ENCODE results near the gene RNF32. TPM values are rescaled to one million over a fixed set of nuclear protein-coding genes. Genes with fewer than 3 reads are reported as not detected.

RNF32 gene
- under 1 TPM; 0.20 to 0.83 TPM for total RNA-seq
- polyA plus RNA-seq, result 0.40 TPM

- Histone ChIP-seq H3K4me3 (ENCODE audit: low read length) (peak within 1 kb of the TSS; percentile 74), H3K4me1 (ENCODE audit: insufficient read depth, low read length) (peaks cover 16% of the 10 kb centered on the region), H3K27ac (ENCODE audit: low read depth, low read length) (peak within 1 kb of the TSS; percentile 83), H3K9me3 (ENCODE audit: low read length) (no peaks in the 10 kb centered on the region), H3K27me3 (ENCODE audit: insufficient read depth, low read length, poor library complexity, severe bottlenecking) (no peaks in the 10 kb centered on the region), H3K36me3 (ENCODE audit: insufficient read depth, low read length) (no peaks in the 10 kb centered on the region)
- POLR2A ChIA-PET, result no interaction called here
- peaks cover 11 to 20% (median 20%) of the 10 kb centered on the region in 3 donors for H3K4me1 Mint-ChIP-seq
- H3K4me3 Mint-ChIP-seq, result peak within 1 kb of the TSS; percentile 80 to 91 (median 87)
- peaks cover 6 to 16% (median 6%) of the 10 kb centered on the region in 5 donors for H3K9me3 Mint-ChIP-seq
- peak; percentile 82 to 95 (median 90) for DNase-seq
- peak within 1 kb of the TSS; percentile 68 to 96 (median 94) for H3K27ac Mint-ChIP-seq
- H3K27me3 Mint-ChIP-seq, result peaks cover 22 to 68% of the 10 kb centered on the region in 2 donors
- peaks cover 0 to 4% (median 0%) of the 10 kb centered on the region in 3 donors for H3K36me3 Mint-ChIP-seq
- CTCF ChIA-PET, result no interaction called here
These were observed at the start of gene RNF32 for GRCh38 chr7:156640257-156640948. TSS of gene RNF32 (plus strand) at chr7:156640774. CDS start at chr7:156643878, 3,104 bp downstream.

- Mint-ChIP-seq H3K36me3 (peaks cover 0 to 14% (median 1%) of the 10 kb centered on the region in 3 donors), H3K27ac (no peak overlapping the region), H3K4me3 (no peak overlapping the region), H3K4me1 (no peaks in the 10 kb centered on the region), H3K27me3 (peaks cover 11 to 22% of the 10 kb centered on the region in 2 donors), H3K9me3 (peaks cover 12 to 23% (median 17%) of the 10 kb centered on the region in 5 donors)
- ChIA-PET CTCF (no interaction called here), POLR2A (no interaction called here)
- no peak for DNase-seq
- Histone ChIP-seq H3K4me3 (ENCODE audit: low read length) (no peak overlapping the region), H3K9me3 (ENCODE audit: low read length) (no peaks in the 10 kb centered on the region), H3K4me1 (ENCODE audit: insufficient read depth, low read length) (no peaks in the 10 kb centered on the region), H3K27me3 (ENCODE audit: insufficient read depth, low read length, poor library complexity, severe bottlenecking) (no peaks in the 10 kb centered on the region), H3K36me3 (ENCODE audit: insufficient read depth, low read length) (no peaks in the 10 kb centered on the region), H3K27ac (ENCODE audit: low read depth, low read length) (no peak overlapping the region)
These were observed 48.3 kb upstream of the RNF32 start for GRCh38 chr7:156592155-156592884.

GRCh38 chr7:156594283-156595080, 46.1 kb upstream of the RNF32 start:
- no peak overlapping the region for H3K27ac Mint-ChIP-seq
- Histone ChIP-seq H3K27me3 (ENCODE audit: insufficient read depth, low read length, poor library complexity, severe bottlenecking) (no peaks in the 10 kb centered on the region), H3K9me3 (ENCODE audit: low read length) (no peaks in the 10 kb centered on the region), H3K4me1 (ENCODE audit: insufficient read depth, low read length) (no peaks in the 10 kb centered on the region), H3K4me3 (ENCODE audit: low read length) (no peak overlapping the region), H3K36me3 (ENCODE audit: insufficient read depth, low read length) (no peaks in the 10 kb centered on the region), H3K27ac (ENCODE audit: low read depth, low read length) (no peak overlapping the region)
- H3K27me3 Mint-ChIP-seq, result peaks cover 11 to 19% of the 10 kb centered on the region in 2 donors
- CTCF ChIA-PET, result no interaction called here
- H3K9me3 Mint-ChIP-seq, result peaks cover 10 to 22% (median 16%) of the 10 kb centered on the region in 5 donors
- POLR2A ChIA-PET, result no interaction called here
- no peak for DNase-seq
- peaks cover 0 to 14% (median 0%) of the 10 kb centered on the region in 3 donors for H3K36me3 Mint-ChIP-seq
- H3K4me3 Mint-ChIP-seq, result no peak overlapping the region
- no peaks in the 10 kb centered on the region for H3K4me1 Mint-ChIP-seq

- Histone ChIP-seq H3K36me3 (ENCODE audit: insufficient read depth, low read length) (no peaks in the 10 kb centered on the region), H3K4me3 (ENCODE audit: low read length) (no peak overlapping the region), H3K27ac (ENCODE audit: low read depth, low read length) (no peak overlapping the region), H3K27me3 (ENCODE audit: insufficient read depth, low read length, poor library complexity, severe bottlenecking) (no peaks in the 10 kb centered on the region), H3K9me3 (ENCODE audit: low read length) (no peaks in the 10 kb centered on the region), H3K4me1 (ENCODE audit: insufficient read depth, low read length) (no peaks in the 10 kb centered on the region)
- H3K4me1 Mint-ChIP-seq, result no peaks in the 10 kb centered on the region
- CTCF ChIA-PET, result no interaction called here
- H3K36me3 Mint-ChIP-seq, result peaks cover 0 to 6% (median 0%) of the 10 kb centered on the region in 3 donors
- H3K27me3 Mint-ChIP-seq, result peaks cover 8 to 21% of the 10 kb centered on the region in 2 donors
- H3K9me3 Mint-ChIP-seq, result peaks cover 0 to 2% (median 0%) of the 10 kb centered on the region in 5 donors
- no peak for DNase-seq
- no peak overlapping the region for H3K4me3 Mint-ChIP-seq
- H3K27ac Mint-ChIP-seq, result no peak overlapping the region
- POLR2A ChIA-PET, result no interaction called here
These were observed 40.1 kb upstream of the RNF32 start for GRCh38 chr7:156600496-156600895.

GRCh38 chr7:156602283-156602682, 38.3 kb upstream of the RNF32 start:
- Mint-ChIP-seq H3K4me1 (no peaks in the 10 kb centered on the region), H3K36me3 (peaks cover 0 to 6% (median 0%) of the 10 kb centered on the region in 3 donors), H3K27me3 (peaks cover 4 to 26% of the 10 kb centered on the region in 2 donors), H3K4me3 (no peak overlapping the region), H3K27ac (peak overlapping the region in 1 of 8 donors; percentile 63), H3K9me3 (no peaks in the 10 kb centered on the region)
- Histone ChIP-seq H3K27me3 (ENCODE audit: insufficient read depth, low read length, poor library complexity, severe bottlenecking) (no peaks in the 10 kb centered on the region), H3K27ac (ENCODE audit: low read depth, low read length) (no peak overlapping the region), H3K9me3 (ENCODE audit: low read length) (no peaks in the 10 kb centered on the region), H3K4me1 (ENCODE audit: insufficient read depth, low read length) (no peaks in the 10 kb centered on the region), H3K4me3 (ENCODE audit: low read length) (no peak overlapping the region), H3K36me3 (ENCODE audit: insufficient read depth, low read length) (no peaks in the 10 kb centered on the region)
- CTCF ChIA-PET, result no interaction called here
- POLR2A ChIA-PET, result no interaction called here
- DNase-seq, result no peak

GRCh38 chr7:156603011-156603410, 37.6 kb upstream of the RNF32 start:
- Histone ChIP-seq H3K36me3 (ENCODE audit: insufficient read depth, low read length) (no peaks in the 10 kb centered on the region), H3K9me3 (ENCODE audit: low read length) (no peaks in the 10 kb centered on the region), H3K27me3 (ENCODE audit: insufficient read depth, low read length, poor library complexity, severe bottlenecking) (no peaks in the 10 kb centered on the region), H3K4me1 (ENCODE audit: insufficient read depth, low read length) (no peaks in the 10 kb centered on the region), H3K4me3 (ENCODE audit: low read length) (no peak overlapping the region), H3K27ac (ENCODE audit: low read depth, low read length) (no peak overlapping the region)
- Mint-ChIP-seq H3K4me3 (no peak overlapping the region), H3K27me3 (peaks cover 4 to 26% of the 10 kb centered on the region in 2 donors), H3K27ac (no peak overlapping the region), H3K36me3 (peaks cover 0 to 6% (median 0%) of the 10 kb centered on the region in 3 donors), H3K9me3 (no peaks in the 10 kb centered on the region), H3K4me1 (peaks cover 0 to 3% (median 0%) of the 10 kb centered on the region in 3 donors)
- POLR2A ChIA-PET, result no interaction called here
- CTCF ChIA-PET, result no interaction called here
- no peak for DNase-seq

- H3K36me3 Mint-ChIP-seq, result peaks cover 0 to 6% (median 0%) of the 10 kb centered on the region in 3 donors
These were observed 36.9 kb upstream of the RNF32 start for GRCh38 chr7:156603629-156604028.

More at GRCh38 chr7:156603629-156604028, 36.9 kb upstream of the RNF32 start:
- no peak overlapping the region for H3K27ac Mint-ChIP-seq
- no peaks in the 10 kb centered on the region for H3K9me3 Mint-ChIP-seq
- peaks cover 0 to 8% (median 1%) of the 10 kb centered on the region in 3 donors for H3K4me1 Mint-ChIP-seq
- ChIA-PET POLR2A (no interaction called here), CTCF (interaction anchor here (1.4 kb wide), 1 partner anchor 10 kb away, joined by 3 read pairs; no protein-coding TSS in a partner anchor)
- H3K27me3 ChIP-seq (ENCODE audit: insufficient read depth, low read length, poor library complexity, severe bottlenecking), result no peaks in the 10 kb centered on the region
- H3K4me3 Mint-ChIP-seq, result no peak overlapping the region
- H3K27me3 Mint-ChIP-seq, result peaks cover 7 to 31% of the 10 kb centered on the region in 2 donors
- no peaks in the 10 kb centered on the region for H3K36me3 ChIP-seq (ENCODE audit: insufficient read depth, low read length)
- no peak overlapping the region for H3K4me3 ChIP-seq (ENCODE audit: low read length)
- DNase-seq, result no peak
- no peaks in the 10 kb centered on the region for H3K9me3 ChIP-seq (ENCODE audit: low read length)
- no peak overlapping the region for H3K27ac ChIP-seq (ENCODE audit: low read depth, low read length)
- no peaks in the 10 kb centered on the region for H3K4me1 ChIP-seq (ENCODE audit: insufficient read depth, low read length)

Data from CD8-positive, alpha-beta memory T cell (primary cell).